ENCODE data around the gene PLEKHG4B. TPM values are rescaled to one million over a fixed set of nuclear protein-coding genes. Genes with fewer than 3 reads are reported as not detected.
A peak's percentile ranks its signal among the peaks of the same experiment; 100 is the strongest.

The PLEKHG4B gene
- total RNA-seq, 1 experiment from 2014 or later = 44.3 TPM

DNA sequence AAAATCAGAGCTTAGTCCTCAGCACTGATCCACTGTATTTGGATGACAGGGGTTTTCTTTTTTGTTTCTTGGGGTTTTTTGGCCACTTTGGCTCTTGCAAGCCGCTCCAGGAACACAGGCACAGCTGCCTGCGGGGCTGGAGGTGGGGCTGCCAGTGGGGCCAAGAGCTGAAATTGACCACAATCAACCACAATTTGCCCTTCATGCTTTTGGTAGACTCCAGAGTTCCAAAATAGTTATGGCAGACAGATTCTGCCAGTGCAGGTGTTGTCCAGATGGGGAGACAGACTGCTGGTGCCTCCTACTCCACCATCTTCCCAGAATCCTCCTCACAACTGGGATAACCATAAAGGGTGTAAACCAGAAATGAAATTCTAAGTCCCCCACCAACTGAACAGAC is 36.5 kb downstream of the PLEKHG4B start:
- Histone ChIP-seq H2AK5ac (ENCODE audit: insufficient read length, low read length) (no peak overlapping the region), H3K4me2 (ENCODE audit: insufficient read depth, insufficient read length, low read length) (no peak overlapping the region), H3K79me1 (ENCODE audit: insufficient read depth, low read depth, low read length, poor library complexity, severe bottlenecking) (peaks cover 2% of the 10 kb centered on the region), H4K91ac (ENCODE audit: insufficient read length, low read depth, low read length) (no peak overlapping the region), H2BK120ac (ENCODE audit: low read depth, low read length, poor library complexity, severe bottlenecking) (no peak overlapping the region), H4K20me1 (ENCODE audit: control insufficient read depth, insufficient read depth, insufficient read length) (no peaks in the 10 kb centered on the region), H3T11ph (ENCODE audit: low read length) (no peak overlapping the region), H3K27ac (ENCODE audit: insufficient read length, low read depth, low read length) (no peak overlapping the region), H3K9me3 (ENCODE audit: control insufficient read depth, low read depth, low read length) (peaks cover 5% of the 10 kb centered on the region), H2BK5ac (ENCODE audit: insufficient read length, low read length) (no peak overlapping the region), H3K56ac (ENCODE audit: insufficient read length, low read depth, low read length) (no peak overlapping the region), H2BK20ac (ENCODE audit: low read depth, low read length, poor library complexity, severe bottlenecking) (no peak overlapping the region), H3K4me1 (ENCODE audit: insufficient read depth, low read length) (peaks cover 25% of the 10 kb centered on the region), H3K27me3 (ENCODE audit: insufficient read depth, low read length) (no peaks in the 10 kb centered on the region), H3K9ac (ENCODE audit: extremely low read depth, insufficient read length, low read length) (no peak overlapping the region), H3K79me2 (ENCODE audit: insufficient read depth, low read length) (peaks cover 3% of the 10 kb centered on the region; the same call in 1 of the 2 replicates), H2AFZ (ENCODE audit: low read length) (no peak overlapping the region), H2BK15ac (ENCODE audit: low read depth, low read length) (no peak overlapping the region), H4K8ac (replicated peaks; ENCODE audit: insufficient read length, low read depth, low read length) (no peak overlapping the region), H3K23me2 (ENCODE audit: insufficient read length, low read depth, low read length, poor library complexity, severe bottlenecking) (no peaks in the 10 kb centered on the region), H3K18ac (ENCODE audit: insufficient read length, low read depth, low read length) (no peak overlapping the region), H3K23ac (ENCODE audit: insufficient read length, low read depth, low read length) (no peak overlapping the region), H4K5ac (ENCODE audit: insufficient read length, low read depth, low read length) (no peak overlapping the region), H2BK12ac (ENCODE audit: insufficient read length, low read depth, low read length) (no peak overlapping the region), H3K14ac (ENCODE audit: insufficient read depth, low read length) (no peak overlapping the region), H3K4ac (ENCODE audit: low read depth, low read length) (no peak overlapping the region)
- peaks cover 60 to 74% of the 10 kb centered on the region in 2 experiments for H3K4me1 Mint-ChIP-seq
- peaks cover 26 to 32% of the 10 kb centered on the region in 2 experiments for H3K9me3 Mint-ChIP-seq
- no peak overlapping the region for H3K4me3 Mint-ChIP-seq
- no peaks in the 10 kb centered on the region for H3K27me3 Mint-ChIP-seq (ENCODE audit: low read depth)
- no peak for DNase-seq
- H3K36me3 Mint-ChIP-seq (ENCODE audit: insufficient read depth in 1 of 3, low read depth in 3 of 3) = peaks cover 74 to 83% (median 74%) of the 10 kb centered on the region in 3 experiments
- WGBS (ENCODE audit: extremely low coverage, insufficient read length, low lambda C conversion rate) = no CpG with 5 or more reads among the region's 2 CpGs
- no peak for TF ChIP-seq CTCF (conservative IDR thresholded peaks at IDR 0.05)
- H3K27ac Mint-ChIP-seq = peak overlapping the region in 2 of 3 experiments; percentile 48 to 58; a peak in 3 of 7 replicates

All from H9 (cell line).